Colon (tissue), 2 donors: ENCODE results near the gene DHRS3.

Experiments used
- FAIRE-seq: peaks from 2 replicates; lab custom pipeline; 2012; peaks lifted over from hg19 to GRCh38; lab: Jason Lieb, UNC
- donor health status: control.
- donor health status: control.

Gene DHRS3

GRCh38 chr1:12616709-12617373 lies 1.2 kb downstream of the DHRS3 start:
- no peak for FAIRE-seq

DNA sequence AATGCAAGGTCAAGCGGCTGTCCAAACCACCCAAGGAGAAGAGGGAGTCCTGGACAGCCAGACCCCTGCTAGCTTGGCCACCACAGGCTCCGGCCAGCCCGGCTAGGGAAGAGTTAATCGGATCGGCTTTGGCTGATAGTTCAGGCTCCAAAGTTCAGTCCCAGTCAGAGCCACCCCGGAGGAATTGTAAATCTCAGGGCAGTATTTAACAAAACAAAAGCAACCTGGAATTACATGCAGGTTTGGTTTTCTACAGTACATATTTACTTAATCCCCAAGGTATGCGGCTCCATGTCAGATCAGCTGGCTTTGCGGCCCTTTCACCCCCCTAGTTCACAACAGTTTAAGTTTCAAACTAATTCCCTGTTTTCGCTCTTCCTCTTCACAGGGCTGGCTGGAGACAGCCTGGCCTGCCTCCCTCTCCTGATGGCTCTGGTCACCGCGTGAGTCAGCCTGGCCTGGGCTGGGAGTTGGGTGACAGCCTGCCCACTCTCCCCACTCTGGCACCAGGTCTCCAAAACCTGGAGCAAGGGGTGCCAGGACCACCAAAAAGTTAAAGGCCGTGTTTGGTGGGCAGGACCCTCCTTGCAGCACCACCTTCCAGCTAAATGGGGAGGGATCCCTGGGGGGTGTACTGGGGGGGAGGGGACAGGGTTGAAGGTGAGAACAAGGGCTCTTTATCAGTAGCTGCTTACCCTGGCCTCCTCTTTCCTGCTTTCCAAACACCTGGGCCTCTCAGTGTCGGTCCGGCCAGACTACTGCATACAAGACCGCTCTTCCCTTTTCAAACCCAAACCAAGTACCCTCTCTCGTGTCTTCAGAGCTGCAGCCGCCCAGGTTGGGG lies 1.9 kb downstream of the DHRS3 start:
- FAIRE-seq: no peak

DNA sequence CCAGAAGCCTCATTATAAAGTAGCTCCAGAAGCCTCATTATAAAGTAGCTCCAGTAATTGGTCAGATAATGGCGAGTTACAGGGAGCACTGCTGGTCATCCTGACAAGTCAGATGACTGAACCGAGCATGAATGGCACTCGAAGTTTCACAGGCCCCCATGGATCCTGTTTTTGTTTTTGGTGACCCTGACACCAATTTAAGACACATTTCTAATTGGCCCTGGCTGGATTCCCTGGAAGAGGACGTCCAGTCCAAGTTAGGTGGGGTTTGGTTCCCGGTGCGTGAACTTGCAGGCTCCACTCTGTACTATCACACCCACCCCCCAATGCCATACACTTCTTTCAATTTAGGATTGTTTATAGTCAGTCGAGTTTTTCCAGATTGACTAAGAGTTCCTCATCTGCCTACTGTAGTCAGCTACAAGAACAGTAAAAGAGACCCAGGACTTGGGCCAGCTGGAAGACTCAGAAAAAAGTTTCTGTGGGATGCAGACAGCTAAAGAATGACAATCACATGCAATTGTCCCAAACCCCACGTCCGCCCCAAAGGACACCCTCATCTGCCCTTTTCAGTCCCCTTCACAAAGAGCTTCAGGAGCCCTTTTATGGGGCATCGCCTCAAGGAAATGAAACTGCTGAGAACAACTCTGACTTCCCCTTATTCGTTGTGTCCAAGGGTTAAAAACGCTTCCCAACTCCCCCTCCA lies 2.7 kb downstream of the DHRS3 start:
- FAIRE-seq: no peak

- FAIRE-seq: no peak
Observed at GRCh38 chr1:12614402-12615158, 3.4 kb downstream of the DHRS3 start.

GRCh38 chr1:12613180-12613579 lies 4.8 kb downstream of the DHRS3 start:
- no peak for FAIRE-seq

GRCh38 chr1:12610941-12611340 lies 7.1 kb downstream of the DHRS3 start:
- FAIRE-seq: no peak

- no peak for FAIRE-seq
Observed at GRCh38 chr1:12610305-12610935, 7.6 kb downstream of the DHRS3 start.

- FAIRE-seq: no peak
Observed at GRCh38 chr1:12609469-12610003, 8.5 kb downstream of the DHRS3 start.

GRCh38 chr1:12608311-12608957 lies 9.6 kb downstream of the DHRS3 start:
- FAIRE-seq: no peak

GRCh38 chr1:12607263-12607662 lies 10.7 kb downstream of the DHRS3 start:
- FAIRE-seq: no peak

DNA sequence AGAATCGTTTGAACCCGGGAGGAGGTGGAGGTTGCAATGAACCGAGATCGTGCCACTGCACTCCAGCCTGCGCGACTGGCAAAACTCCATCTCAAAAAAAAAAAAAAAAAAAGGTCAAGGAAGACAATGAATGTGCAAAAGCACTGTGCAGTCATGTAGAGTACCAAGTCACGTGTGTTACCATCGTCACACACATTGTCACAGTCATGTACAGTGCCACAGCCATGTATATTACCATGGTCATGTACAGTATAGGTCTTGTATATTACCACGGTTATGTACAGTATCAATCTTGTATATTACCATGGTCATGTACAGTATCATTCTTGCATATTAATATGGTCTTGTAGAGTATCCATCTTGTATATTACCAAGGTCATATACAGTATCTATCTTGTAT lies 13.0 kb downstream of the DHRS3 start:
- FAIRE-seq: no peak

- no peak for FAIRE-seq
Observed at GRCh38 chr1:12604114-12604874, 13.7 kb downstream of the DHRS3 start.

DNA sequence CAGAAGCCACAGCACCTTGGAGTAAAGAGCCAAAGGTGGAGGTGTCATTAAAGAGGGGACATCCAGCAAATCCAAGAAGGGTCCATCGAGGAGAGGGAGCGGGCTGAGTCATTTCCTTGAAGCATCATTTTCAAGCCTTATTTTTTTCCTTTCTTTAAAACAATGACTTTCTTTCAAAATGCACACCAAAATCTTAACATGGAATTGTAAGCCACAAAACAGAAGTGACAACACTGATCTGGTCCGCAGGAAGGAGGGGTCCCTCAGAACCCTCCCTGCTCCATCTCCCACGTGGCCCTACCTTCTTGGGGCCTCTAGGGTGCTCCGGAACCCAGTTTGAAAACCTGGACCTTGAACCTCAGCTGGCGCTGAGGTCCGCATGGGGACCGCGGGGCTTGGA lies 14.8 kb downstream of the DHRS3 start:
- no peak for FAIRE-seq

GRCh38 chr1:12602659-12603024 lies 15.4 kb downstream of the DHRS3 start:
- FAIRE-seq: no peak

DNA sequence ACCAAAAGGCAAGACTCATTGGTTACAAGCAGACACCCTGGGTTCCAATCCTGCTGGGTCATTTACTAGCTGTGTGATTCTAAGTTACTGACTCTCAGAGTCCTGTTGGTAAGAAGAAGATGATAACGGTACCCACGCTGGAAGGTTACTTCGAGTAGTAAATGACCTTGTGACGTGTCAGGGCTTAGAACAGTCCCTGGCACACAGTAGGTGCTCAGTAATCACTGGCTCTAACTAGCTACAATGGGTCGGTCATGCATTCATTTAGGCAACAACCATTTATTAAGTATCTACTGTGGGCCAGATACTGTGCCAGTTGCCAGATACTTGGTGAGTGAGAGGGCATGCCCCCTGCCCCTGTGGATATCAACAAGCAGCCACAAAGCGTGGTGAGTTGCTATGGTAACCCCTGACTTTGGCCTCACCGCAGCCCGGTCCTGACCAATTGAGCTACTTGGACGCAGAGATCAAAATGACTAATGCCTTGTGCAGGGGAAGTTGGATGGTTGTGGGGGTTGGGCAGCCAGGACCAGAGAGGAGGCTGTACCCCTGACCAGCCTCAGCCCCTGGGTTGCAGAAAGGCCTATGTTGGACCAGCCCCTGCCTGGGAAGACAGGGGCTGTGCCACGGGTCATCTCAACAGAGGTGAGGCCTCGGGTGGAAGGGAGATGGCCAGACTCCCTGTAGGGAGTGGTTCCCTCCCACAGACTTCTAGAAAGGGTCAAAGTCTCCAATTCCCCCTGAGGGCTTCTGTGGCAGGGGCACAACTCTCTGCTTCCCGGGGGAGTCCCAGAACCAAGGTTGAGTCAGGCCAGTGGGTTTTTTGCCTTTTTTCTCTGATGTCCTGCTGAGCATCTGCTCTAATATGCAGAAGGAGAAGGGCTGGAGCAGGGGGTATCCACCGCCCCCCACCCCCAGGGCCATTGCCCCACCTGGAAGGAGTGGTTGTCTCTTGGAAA lies 16.0 kb downstream of the DHRS3 start:
- FAIRE-seq: no peak

- no peak for FAIRE-seq
Observed at GRCh38 chr1:12600880-12601633, 17.0 kb downstream of the DHRS3 start.

DNA sequence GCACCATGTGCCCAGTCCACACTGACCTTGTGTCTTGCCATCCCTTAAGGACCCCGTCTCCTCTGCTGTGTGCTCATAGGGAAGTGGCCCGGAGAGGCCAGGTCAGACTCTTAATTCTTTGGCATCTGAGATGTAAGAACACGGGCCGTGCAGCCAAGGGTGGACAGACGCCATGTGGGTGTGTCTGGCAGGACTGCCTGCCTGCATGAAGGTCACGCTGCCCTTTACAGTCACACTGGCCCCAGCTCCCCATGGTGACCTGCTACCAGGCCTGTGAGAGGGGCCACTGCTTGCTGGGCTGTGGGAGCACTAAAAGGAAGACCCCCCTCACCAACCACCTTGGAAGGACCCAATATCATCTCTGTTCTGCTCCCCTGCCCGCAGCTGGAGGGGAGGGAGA lies 17.7 kb downstream of the DHRS3 start:
- FAIRE-seq: no peak

DNA sequence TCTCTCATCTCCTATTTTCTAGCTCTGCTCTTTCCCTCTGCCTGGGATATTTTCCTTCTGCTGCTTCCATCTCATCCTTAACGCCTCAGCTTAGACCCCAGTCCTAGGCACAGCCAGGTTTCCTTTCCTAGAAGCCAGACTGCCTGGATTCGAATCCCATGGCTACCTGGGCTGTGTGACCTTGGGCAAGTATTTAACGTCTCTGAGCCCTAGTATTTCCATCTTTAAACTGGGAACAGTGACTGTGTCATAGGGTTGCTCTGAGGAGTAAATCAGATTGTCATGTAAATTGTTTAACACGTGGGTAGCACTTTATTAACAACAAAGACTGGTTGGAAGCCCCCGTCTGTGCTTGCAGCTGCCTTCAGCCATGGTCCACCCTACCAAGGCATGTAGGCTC lies 18.4 kb downstream of the DHRS3 start:
- FAIRE-seq: no peak
